Kidney epithelial cell (primary cell): ENCODE data around the gene FAM228A. TPM values are rescaled to one million over a fixed set of nuclear protein-coding genes. Genes with fewer than 3 reads are reported as not detected.

Experiments used
- DNase-seq: peaks from one replicate; pipeline ENCODE4 v3.0.0-alpha.2; 2010; ENCODE audit warnings: low read depth
- H3K27me3 ChIP-seq: 2 replicates; pipeline ENCODE4 v1.6.0; 2011; ENCODE audit warnings: low read length; ENCODE audit not compliant: control insufficient read depth, insufficient read depth
- H3K36me3 ChIP-seq: 2 replicates; pipeline ENCODE4 v1.5.1; 2011; ENCODE audit warnings: low read length; ENCODE audit not compliant: control insufficient read depth, insufficient read depth
- H3K4me3 ChIP-seq: 2 replicates; pipeline ENCODE4 v1.5.1; 2011; ENCODE audit warnings: low read depth, mild to moderate bottlenecking, control low read depth, low read length
- total RNA-seq: library from RNA; depleted of rRNA; stranded (reverse); fragments of >200 nt; gene quantifications from 2 replicates; pipeline ENCODE4 v1.2.3, GENCODE V29; 2015
- TF ChIP-seq, protein P1 (sequence below): IDR thresholded peaks from 2 replicates; pipeline ENCODE4 v1.5.1; 2011; ENCODE audit warnings: mild to moderate bottlenecking, moderate library complexity, low read length, control low read depth, inconsistent platforms; ENCODE audit not compliant: insufficient read depth, poor library complexity, severe bottlenecking

The FAM228A gene
- total RNA-seq, 1 donor from 2014 or later = 0.29 TPM

DNA sequence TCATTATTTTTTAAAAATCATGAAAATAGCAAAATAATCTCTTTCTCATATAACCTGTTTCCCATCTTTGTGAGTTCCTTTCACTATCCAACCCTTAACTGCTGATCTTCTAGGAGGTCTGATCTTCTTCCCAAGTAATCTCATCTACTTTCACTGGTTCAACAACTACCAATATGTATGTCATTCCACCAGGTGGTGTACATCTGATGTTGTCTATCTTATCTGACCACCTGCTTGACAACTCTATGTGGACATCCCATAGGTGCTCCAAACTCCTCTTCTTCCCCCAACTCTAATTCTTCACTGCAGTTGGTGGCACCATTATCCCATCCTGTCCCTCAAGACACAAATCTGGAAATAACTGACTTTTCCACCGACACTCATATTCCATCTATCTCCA, 62.5 kb downstream of the FAM228A start:
- Histone ChIP-seq H3K36me3 (no peaks in the 10 kb centered on the region), H3K27me3 (no peaks in the 10 kb centered on the region), H3K4me3 (no peak overlapping the region)
- TF ChIP-seq, protein P1, sequence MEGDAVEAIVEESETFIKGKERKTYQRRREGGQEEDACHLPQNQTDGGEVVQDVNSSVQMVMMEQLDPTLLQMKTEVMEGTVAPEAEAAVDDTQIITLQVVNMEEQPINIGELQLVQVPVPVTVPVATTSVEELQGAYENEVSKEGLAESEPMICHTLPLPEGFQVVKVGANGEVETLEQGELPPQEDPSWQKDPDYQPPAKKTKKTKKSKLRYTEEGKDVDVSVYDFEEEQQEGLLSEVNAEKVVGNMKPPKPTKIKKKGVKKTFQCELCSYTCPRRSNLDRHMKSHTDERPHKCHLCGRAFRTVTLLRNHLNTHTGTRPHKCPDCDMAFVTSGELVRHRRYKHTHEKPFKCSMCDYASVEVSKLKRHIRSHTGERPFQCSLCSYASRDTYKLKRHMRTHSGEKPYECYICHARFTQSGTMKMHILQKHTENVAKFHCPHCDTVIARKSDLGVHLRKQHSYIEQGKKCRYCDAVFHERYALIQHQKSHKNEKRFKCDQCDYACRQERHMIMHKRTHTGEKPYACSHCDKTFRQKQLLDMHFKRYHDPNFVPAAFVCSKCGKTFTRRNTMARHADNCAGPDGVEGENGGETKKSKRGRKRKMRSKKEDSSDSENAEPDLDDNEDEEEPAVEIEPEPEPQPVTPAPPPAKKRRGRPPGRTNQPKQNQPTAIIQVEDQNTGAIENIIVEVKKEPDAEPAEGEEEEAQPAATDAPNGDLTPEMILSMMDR = no peak
- DNase-seq = no peak

DNA sequence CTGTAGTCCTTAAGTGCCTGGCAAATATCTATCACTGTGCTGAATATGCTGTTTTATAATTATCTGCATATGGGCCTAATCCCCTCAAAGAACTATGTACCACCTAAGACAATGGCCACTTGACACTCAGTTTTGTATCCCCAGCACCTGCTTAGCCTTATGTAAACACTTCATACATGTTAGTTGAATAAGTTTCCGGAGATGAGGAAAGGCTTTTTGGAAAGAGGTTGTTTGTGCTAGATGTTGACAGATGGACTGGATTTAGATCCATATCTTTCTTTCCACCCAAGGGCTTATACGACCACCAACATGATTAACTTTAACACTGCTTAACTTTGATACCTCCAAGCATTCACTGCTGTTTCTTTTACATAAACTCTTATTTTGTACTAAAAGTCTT, 63.3 kb downstream of the FAM228A start:
- TF ChIP-seq, protein P1 = no peak
- H3K36me3 ChIP-seq = no peaks in the 10 kb centered on the region
- H3K4me3 ChIP-seq = no peak overlapping the region
- H3K27me3 ChIP-seq = no peaks in the 10 kb centered on the region
- no peak for DNase-seq

DNA sequence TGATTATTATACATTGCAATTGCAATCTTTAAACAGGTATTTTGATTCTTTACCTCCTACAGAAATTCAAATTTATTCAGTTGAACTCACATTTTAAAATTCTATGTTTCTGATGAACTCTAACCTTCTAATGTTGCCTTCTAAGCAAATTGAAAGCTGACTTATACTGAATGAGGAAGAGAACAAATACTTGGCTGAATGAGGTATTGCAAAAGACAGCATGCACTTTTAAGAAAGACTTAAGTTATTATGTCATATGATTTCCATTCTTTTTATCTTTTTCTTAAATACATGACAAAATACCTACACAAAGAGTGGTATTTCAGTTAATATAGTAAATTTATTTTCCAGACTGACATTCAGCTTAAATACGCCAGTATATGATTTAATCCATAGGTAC, 64.7 kb downstream of the FAM228A start:
- TF ChIP-seq, protein P1 = no peak
- no peaks in the 10 kb centered on the region for H3K27me3 ChIP-seq
- DNase-seq = no peak
- H3K36me3 ChIP-seq = no peaks in the 10 kb centered on the region
- H3K4me3 ChIP-seq = no peak overlapping the region

Other genes with a start within 250 kb of the FAM228A start
- gene ATAD2B, start 247.9 kb upstream of the FAM228A start, total RNA-seq = 8.1 and 9.1 TPM in 2 replicates
- 13.9 and 16.2 TPM in 2 replicates for gene UBXN2A, start 234.6 kb upstream of the FAM228A start, total RNA-seq
- gene MFSD2B, start 165.0 kb upstream of the FAM228A start, total RNA-seq = not detected in 2 replicates
- 7.3 and 8.2 TPM in 2 replicates for gene WDCP, start 127.7 kb upstream of the FAM228A start, total RNA-seq
- gene FKBP1B, start 125.3 kb upstream of the FAM228A start, total RNA-seq = 24.6 and 26.0 TPM in 2 replicates
- 179 and 208 TPM in 2 replicates for gene SF3B6, start 98.7 kb upstream of the FAM228A start, total RNA-seq
- 69.6 and 87.6 TPM in 2 replicates for gene TP53I3, start 90.2 kb upstream of the FAM228A start, total RNA-seq
- 1.9 and 3.4 TPM in 2 replicates for gene PFN4, start 51.7 kb upstream of the FAM228A start, total RNA-seq
- gene FAM228B, start 51.6 kb upstream of the FAM228A start, total RNA-seq = 11.0 and 12.9 TPM in 2 replicates
- gene ITSN2, start 185.5 kb downstream of the FAM228A start, total RNA-seq = 23.0 and 39.1 TPM in 2 replicates